HG03565 (cell line): ENCODE data around the gene ORMDL3.
"Not testable (repeated sequence)": the region's sequence is repeated elsewhere in the genome, so short reads cannot be mapped to it uniquely, and the experiment has no call there.

Source experiments
- ATAC-seq: cut with Tn5 transposase; IDR thresholded peaks from one replicate; pipeline ENCODE4 v1.9.1; 2021; ENCODE audit warnings: mild to moderate bottlenecking, moderate library complexity; ENCODE audit not compliant: unreplicated experiment

Gene ORMDL3

DNA sequence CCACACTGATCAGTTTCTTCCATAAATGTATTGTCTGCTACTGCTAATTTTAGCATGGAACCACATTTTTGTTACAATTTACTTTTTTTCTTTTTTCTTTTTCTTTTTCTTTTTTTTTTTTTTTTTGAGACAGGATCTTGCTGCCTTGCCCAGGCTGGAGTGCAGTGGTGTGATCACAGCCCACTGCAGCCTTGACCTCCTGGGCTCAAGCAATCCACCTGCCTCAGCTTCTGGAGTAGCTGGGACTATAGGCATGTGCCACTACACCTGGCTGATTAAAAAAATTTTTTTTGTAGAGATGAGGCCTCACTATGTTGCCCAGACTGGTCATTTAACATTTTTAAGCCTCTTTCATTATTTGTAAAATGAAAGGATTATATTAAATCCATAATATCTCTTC, 40.3 kb downstream of the ORMDL3 start:
- ATAC-seq: no peak

DNA sequence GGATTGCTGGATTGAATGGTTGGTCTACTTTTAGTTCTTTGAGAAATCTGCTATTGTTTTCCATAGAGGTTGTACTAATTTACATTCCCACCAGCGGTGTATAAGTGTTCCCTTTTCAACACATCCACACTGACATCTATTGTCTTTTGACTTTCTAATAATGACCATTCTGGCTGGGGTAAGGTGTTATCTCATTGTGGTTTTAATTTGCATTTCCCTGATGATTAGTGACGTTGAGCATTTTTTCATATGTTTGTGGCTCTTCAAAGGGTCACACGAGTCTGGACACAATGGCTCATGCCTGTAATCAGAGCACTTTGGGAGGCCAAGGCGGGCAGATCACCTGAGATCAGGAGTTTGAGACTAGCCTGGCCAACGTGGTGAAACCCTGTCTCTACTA, 41.3 kb downstream of the ORMDL3 start:
- not testable (repeated sequence) for ATAC-seq

- no peak for ATAC-seq
Measured at GRCh38 chr17:39872751-39873150, 54.6 kb downstream of the ORMDL3 start.

DNA sequence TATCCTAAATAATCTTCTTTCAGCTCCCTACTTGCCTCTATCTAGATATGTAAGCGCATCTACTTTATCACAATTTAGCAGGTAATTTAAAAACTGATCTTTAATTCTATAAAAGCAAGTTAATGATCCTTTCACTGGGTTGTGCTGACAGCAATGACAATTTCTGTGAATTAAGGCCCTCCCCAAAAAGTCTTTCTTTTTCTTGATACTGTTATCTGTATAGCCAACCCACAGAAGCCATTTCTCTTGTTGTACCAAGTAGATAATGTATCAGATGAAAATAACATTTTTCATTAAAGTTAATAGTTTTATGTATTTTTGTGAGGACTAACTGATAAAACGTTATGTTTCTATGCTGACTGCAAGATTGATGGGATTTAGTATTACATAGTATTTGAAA, 55.6 kb downstream of the ORMDL3 start:
- ATAC-seq: no peak
